ENCODE data around the gene OR51B4. TPM values are rescaled to one million over a fixed set of nuclear protein-coding genes. Genes with fewer than 3 reads are reported as not detected.

Gene OR51B4
- total and polyA plus RNA-seq, 9 of the 15 experiments (the other 6 are each of a cell fraction or from before 2014, with no cell fraction given), result 17.1 to 64.6 (median 39.9) TPM

DNA sequence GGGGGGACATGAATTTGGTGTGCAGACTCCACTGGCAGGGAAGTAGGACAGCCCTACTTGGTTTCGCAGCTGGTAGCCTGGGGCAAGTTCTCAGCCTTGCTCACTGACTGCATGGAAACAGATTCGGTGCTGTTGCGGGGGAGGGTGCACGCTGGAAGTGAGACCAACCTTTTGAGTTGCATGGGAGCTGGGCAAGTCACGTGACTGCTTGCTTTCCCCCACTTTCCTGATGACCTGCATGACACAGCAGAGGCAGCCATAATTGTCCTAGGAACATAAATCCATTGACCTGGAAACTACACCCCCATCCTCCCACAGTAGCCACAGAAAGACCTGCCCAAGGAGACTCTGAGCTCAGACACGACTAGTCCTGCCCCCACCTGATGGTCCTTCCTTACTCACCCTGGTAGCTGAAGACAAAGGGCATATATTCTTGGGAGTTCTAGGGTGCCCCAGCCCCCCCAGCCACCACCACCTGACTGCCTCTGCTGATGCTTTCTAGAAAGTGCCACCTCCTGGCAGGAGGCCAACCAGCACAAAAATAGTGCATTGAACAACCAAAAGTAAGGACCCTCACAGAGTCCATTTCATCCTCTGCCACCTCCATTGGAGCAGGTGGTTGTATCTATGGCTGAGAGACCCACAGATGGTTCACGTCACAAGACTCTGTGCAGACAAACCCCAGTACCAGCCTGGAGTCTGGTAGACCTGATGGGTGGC, 43.0 kb downstream of the OR51B4 start (continued):
- TF ChIP-seq, protein P1, sequence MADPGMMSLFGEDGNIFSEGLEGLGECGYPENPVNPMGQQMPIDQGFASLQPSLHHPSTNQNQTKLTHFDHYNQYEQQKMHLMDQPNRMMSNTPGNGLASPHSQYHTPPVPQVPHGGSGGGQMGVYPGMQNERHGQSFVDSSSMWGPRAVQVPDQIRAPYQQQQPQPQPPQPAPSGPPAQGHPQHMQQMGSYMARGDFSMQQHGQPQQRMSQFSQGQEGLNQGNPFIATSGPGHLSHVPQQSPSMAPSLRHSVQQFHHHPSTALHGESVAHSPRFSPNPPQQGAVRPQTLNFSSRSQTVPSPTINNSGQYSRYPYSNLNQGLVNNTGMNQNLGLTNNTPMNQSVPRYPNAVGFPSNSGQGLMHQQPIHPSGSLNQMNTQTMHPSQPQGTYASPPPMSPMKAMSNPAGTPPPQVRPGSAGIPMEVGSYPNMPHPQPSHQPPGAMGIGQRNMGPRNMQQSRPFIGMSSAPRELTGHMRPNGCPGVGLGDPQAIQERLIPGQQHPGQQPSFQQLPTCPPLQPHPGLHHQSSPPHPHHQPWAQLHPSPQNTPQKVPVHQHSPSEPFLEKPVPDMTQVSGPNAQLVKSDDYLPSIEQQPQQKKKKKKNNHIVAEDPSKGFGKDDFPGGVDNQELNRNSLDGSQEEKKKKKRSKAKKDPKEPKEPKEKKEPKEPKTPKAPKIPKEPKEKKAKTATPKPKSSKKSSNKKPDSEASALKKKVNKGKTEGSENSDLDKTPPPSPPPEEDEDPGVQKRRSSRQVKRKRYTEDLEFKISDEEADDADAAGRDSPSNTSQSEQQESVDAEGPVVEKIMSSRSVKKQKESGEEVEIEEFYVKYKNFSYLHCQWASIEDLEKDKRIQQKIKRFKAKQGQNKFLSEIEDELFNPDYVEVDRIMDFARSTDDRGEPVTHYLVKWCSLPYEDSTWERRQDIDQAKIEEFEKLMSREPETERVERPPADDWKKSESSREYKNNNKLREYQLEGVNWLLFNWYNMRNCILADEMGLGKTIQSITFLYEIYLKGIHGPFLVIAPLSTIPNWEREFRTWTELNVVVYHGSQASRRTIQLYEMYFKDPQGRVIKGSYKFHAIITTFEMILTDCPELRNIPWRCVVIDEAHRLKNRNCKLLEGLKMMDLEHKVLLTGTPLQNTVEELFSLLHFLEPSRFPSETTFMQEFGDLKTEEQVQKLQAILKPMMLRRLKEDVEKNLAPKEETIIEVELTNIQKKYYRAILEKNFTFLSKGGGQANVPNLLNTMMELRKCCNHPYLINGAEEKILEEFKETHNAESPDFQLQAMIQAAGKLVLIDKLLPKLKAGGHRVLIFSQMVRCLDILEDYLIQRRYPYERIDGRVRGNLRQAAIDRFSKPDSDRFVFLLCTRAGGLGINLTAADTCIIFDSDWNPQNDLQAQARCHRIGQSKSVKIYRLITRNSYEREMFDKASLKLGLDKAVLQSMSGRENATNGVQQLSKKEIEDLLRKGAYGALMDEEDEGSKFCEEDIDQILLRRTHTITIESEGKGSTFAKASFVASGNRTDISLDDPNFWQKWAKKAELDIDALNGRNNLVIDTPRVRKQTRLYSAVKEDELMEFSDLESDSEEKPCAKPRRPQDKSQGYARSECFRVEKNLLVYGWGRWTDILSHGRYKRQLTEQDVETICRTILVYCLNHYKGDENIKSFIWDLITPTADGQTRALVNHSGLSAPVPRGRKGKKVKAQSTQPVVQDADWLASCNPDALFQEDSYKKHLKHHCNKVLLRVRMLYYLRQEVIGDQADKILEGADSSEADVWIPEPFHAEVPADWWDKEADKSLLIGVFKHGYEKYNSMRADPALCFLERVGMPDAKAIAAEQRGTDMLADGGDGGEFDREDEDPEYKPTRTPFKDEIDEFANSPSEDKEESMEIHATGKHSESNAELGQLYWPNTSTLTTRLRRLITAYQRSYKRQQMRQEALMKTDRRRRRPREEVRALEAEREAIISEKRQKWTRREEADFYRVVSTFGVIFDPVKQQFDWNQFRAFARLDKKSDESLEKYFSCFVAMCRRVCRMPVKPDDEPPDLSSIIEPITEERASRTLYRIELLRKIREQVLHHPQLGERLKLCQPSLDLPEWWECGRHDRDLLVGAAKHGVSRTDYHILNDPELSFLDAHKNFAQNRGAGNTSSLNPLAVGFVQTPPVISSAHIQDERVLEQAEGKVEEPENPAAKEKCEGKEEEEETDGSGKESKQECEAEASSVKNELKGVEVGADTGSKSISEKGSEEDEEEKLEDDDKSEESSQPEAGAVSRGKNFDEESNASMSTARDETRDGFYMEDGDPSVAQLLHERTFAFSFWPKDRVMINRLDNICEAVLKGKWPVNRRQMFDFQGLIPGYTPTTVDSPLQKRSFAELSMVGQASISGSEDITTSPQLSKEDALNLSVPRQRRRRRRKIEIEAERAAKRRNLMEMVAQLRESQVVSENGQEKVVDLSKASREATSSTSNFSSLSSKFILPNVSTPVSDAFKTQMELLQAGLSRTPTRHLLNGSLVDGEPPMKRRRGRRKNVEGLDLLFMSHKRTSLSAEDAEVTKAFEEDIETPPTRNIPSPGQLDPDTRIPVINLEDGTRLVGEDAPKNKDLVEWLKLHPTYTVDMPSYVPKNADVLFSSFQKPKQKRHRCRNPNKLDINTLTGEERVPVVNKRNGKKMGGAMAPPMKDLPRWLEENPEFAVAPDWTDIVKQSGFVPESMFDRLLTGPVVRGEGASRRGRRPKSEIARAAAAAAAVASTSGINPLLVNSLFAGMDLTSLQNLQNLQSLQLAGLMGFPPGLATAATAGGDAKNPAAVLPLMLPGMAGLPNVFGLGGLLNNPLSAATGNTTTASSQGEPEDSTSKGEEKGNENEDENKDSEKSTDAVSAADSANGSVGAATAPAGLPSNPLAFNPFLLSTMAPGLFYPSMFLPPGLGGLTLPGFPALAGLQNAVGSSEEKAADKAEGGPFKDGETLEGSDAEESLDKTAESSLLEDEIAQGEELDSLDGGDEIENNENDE (IDR thresholded peaks at IDR 0.05; ENCODE audit: low read depth, low read length), result no peak
- TF ChIP-seq, protein P2, sequence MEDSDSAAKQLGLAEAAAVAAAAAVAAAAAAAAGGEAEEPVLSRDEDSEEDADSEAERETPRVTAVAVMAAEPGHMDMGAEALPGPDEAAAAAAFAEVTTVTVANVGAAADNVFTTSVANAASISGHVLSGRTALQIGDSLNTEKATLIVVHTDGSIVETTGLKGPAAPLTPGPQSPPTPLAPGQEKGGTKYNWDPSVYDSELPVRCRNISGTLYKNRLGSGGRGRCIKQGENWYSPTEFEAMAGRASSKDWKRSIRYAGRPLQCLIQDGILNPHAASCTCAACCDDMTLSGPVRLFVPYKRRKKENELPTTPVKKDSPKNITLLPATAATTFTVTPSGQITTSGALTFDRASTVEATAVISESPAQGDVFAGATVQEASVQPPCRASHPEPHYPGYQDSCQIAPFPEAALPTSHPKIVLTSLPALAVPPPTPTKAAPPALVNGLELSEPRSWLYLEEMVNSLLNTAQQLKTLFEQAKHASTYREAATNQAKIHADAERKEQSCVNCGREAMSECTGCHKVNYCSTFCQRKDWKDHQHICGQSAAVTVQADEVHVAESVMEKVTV (CRISPR knock-in tag; IDR thresholded peaks at IDR 0.05), result no peak
- TF ChIP-seq CXXC5 (CRISPR knock-in tag; IDR thresholded peaks at IDR 0.05) (peak; percentile 72), NELFE (IDR thresholded peaks at IDR 0.05; ENCODE audit: insufficient read depth, insufficient read length) (no peak), IRF2 (CRISPR knock-in tag; IDR thresholded peaks at IDR 0.05) (no peak), ZFP1 (CRISPR knock-in tag; IDR thresholded peaks at IDR 0.05) (no peak), ZNF436 (CRISPR knock-in tag; IDR thresholded peaks at IDR 0.05) (no peak), RNF2 (IDR thresholded peaks at IDR 0.05) (peak; percentile 59), ZNF644 (tag; IDR thresholded peaks at IDR 0.05; ENCODE audit: low read depth) (no peak), ZNF764 (CRISPR knock-in tag; IDR thresholded peaks at IDR 0.05; ENCODE audit: low read depth) (no peak), HDAC8 (tag; IDR thresholded peaks at IDR 0.05) (no peak), KAT8 (IDR thresholded peaks at IDR 0.05; ENCODE audit: low read depth) (no peak), MBD2 (IDR thresholded peaks at IDR 0.05; ENCODE audit: borderline replicate concordance, low read depth) (no peak), KDM1A (IDR thresholded peaks at IDR 0.05) (peak in 1 of 2 experiments; percentile 57; a peak in 2 of 4 replicates), HSF4 (CRISPR knock-in tag; IDR thresholded peaks at IDR 0.05; ENCODE audit: borderline replicate concordance) (0 out of 2 replicates have a peak, but pooled peaks have one; percentile 22), U2AF2 (optimal IDR thresholded peaks at IDR 0.05; ENCODE audit: low read depth, low read length) (no peak), PTTG1 (tag; IDR thresholded peaks at IDR 0.05; ENCODE audit: low read depth) (no peak)
